ENCODE measurements around the gene SEC22C.
"Not testable (repeated sequence)": the region's sequence is repeated elsewhere in the genome, so short reads cannot be mapped to it uniquely, and the experiment has no call there.

The SEC22C gene

DNA sequence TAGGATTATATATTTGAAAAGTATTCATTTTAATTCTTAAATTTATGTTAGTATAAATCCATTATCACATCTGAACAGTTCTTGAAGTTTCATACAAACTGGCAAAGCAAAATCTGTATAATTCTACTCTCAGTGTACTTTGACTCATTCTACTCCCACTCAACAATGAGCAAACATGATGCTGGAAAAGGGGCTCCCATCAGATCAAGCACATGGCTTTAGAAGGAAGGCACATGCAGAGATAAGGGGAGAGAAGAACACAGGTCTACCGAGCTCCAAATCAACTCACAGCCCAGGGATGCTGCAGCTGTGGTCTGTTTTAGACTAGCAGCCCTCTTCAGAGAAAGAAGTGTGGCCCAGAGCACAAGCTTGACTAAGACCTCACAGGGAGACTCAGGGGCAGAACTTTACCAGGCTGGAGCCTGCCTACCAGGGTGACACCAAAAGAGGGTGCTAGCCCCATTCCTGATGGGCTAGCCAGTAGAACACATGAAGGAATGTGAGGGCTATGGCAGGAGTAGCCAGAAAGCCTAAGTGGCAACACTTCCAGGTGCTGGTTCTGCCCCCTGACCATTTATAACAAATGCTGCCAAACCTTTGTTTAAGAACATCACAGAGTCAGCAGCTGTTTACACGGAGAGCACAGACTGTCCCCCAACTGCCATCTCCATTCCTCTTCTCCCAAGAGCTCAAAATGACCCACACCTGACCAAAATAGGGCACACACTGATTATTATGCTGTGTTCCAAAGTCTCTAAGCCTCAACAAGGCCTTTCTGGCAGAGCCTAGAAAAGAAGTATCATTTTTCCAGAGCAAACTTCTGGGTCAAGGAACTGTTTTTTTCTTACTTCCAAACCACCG is 19.5 kb downstream of the SEC22C start:
- no peak for TF ChIP-seq CTCF (IDR thresholded peaks at IDR 0.05; ENCODE audit: low read depth, low read length)
- no peak for DNase-seq (ENCODE audit: low read depth in 2 of 2)

GRCh38 chr3:42557854-42558253 is 23.9 kb downstream of the SEC22C start:
- no peak for TF ChIP-seq CTCF (IDR thresholded peaks at IDR 0.05; ENCODE audit: low read depth, low read length)
- DNase-seq (ENCODE audit: low read depth in 2 of 2), result no peak
- no peak overlapping the region for H3K4me3 ChIP-seq (replicated peaks in 1 of 2; ENCODE audit: low read depth in 2 of 2, low read length in 2 of 2)

More for the DNA sequence above, 19.5 kb downstream of the SEC22C start:
- H3K4me3 ChIP-seq (replicated peaks in 1 of 2; ENCODE audit: low read depth in 2 of 2, low read length in 2 of 2), result no peak overlapping the region

DNA sequence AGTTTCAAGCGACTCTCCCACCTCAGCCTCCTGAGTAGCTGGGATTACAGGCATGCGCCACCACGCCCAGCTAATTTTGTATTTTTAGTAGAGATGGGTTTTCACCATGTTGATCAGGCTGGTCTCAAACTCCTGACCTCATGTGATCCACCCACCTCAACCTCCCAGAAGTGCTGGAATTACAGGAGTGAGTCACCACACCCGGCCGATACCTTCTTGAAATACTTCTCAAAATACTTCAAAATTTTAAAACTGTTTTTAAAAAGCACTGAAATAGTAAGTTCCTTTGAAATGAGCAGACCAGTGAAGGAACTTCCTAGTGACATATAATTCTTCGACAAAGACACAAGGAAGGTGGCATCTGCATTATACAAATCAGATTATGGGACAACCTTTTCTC is 24.9 kb downstream of the SEC22C start:
- not testable (repeated sequence) for H3K4me3 ChIP-seq (replicated peaks in 1 of 2; ENCODE audit: low read depth in 2 of 2, low read length in 2 of 2)

GRCh38 chr3:42556089-42556632 is 25.6 kb downstream of the SEC22C start:
- no peak for TF ChIP-seq CTCF (IDR thresholded peaks at IDR 0.05; ENCODE audit: low read depth, low read length)
- DNase-seq (ENCODE audit: low read depth in 2 of 2), result no peak

More for the DNA sequence above, 24.9 kb downstream of the SEC22C start:
- DNase-seq (ENCODE audit: low read depth in 2 of 2), result not testable (repeated sequence)

DNA sequence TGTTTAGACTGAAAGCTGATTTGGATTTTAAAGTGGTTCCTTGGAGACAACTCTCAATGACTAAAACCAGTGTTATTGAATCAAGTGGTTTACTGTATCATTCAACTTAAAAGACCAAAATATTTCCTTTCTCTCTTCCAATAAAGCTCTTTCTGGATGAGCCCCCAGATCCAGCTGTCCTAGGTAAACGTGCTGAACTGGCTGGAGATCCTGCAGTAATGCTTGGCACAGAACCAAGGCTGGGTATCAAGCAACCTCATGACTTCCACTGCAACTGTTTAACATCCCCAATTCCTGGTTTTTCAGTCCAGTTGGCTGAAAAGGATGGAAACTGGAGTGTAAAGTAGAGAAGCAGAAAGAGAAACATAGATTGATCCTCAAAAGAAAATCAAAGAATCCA is 28.9 kb downstream of the SEC22C start:
- TF ChIP-seq CTCF (IDR thresholded peaks at IDR 0.05; ENCODE audit: low read depth, low read length), result no peak
- H3K4me3 ChIP-seq (replicated peaks in 1 of 2; ENCODE audit: low read depth in 2 of 2, low read length in 2 of 2), result no peak overlapping the region
- no peak for DNase-seq (ENCODE audit: low read depth in 2 of 2)

More at GRCh38 chr3:42556089-42556632, 25.6 kb downstream of the SEC22C start:
- H3K4me3 ChIP-seq (replicated peaks in 1 of 2; ENCODE audit: low read depth in 2 of 2, low read length in 2 of 2), result no peak overlapping the region

- DNase-seq (ENCODE audit: low read depth in 2 of 2), result no peak
- TF ChIP-seq CTCF (IDR thresholded peaks at IDR 0.05; ENCODE audit: low read depth, low read length), result no peak
- no peak overlapping the region for H3K4me3 ChIP-seq (replicated peaks in 1 of 2; ENCODE audit: low read depth in 2 of 2, low read length in 2 of 2)
Measured at GRCh38 chr3:42550250-42550649, 31.5 kb downstream of the SEC22C start.

DNA sequence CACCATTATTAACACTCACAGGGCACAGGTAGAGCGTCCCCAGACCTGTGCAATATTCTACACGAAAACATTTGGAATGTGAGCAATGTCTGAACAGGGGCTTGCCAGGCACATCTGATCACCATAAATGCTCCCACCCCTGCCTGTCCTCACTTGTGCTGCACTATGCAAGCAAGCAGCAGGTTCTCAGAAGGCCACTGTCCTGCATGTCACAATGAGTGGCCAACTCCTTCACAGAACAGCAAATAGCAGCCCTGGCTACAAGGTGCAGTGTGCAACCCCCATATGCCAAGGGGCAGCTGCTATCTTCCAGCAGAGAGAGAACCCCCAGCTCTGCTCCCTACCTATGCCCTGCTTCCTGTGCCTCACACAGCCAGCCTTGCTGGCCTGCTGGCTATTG is 32.6 kb downstream of the SEC22C start:
- no peak overlapping the region for H3K4me3 ChIP-seq (replicated peaks in 1 of 2; ENCODE audit: low read depth in 2 of 2, low read length in 2 of 2)
- DNase-seq (ENCODE audit: low read depth in 2 of 2), result no peak
- no peak for TF ChIP-seq CTCF (IDR thresholded peaks at IDR 0.05; ENCODE audit: low read depth, low read length)

All from cardiac fibroblast (primary cell).